C4-2B (cell line): ENCODE measurements around the gene ADGRB2.

ENCODE experiments used
- CTCF ChIP-seq: fragments of 450-650 bp; conservative IDR thresholded peaks from 2 replicates; pipeline ENCODE4 v1.5.1; 2017; ENCODE audit warnings: mild to moderate bottlenecking
- ZFX ChIP-seq: fragments of 450-650 bp; IDR thresholded peaks from 2 replicates; pipeline ENCODE4 v1.6.1; 2017

- TF ChIP-seq CTCF (no peak), ZFX (no peak)
Measured at GRCh38 chr1:31791131-31791858, 27.2 kb upstream of the ADGRB2 start.
